GM18861 (cell line): ENCODE measurements around the gene CCDC197.

Experiments used
- ATAC-seq: cut with Tn5 transposase; IDR thresholded peaks from one replicate; pipeline ENCODE4 v1.9.1; 2021; ENCODE audit not compliant: unreplicated experiment

Gene CCDC197

GRCh38 chr14:94040796-94041195 is 43.7 kb downstream of the CCDC197 start:
- no peak for ATAC-seq

DNA sequence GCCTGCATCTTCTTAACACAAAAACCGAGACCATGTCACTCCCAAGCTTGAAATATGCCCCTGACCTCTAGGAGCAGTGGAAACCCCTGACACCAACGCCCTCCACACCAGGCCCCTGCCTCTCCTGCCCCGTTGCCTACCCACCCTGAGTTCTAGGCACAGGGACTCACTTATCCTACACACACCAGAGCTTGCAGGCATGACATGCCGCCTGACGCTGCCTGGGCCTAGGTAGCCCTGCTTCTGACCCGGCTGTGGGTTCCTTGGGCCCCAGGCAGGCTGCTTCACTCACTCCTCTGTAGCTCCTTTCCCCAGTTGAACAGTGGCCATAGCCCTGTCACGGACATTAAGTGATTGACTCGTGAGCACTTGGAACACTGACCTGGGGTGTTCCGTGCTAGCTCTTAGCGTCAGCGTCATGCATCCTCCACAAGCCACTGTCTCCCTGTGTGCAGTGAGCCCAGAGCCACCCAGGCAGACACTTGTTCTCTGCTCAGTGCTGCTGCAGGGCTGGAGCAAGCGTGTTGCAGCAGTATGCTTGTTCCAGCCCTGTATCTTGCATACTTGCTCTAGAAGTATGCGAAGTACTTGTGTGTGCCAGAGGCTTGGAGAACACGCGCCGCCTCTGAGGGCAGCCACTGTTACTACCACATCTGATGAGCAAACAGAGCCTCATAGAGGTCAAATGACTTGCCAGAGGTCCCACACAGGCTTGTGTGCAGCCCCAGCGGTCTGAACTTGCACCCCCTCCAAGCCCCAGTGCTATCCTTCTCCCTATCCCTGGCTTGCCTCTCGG is 44.6 kb downstream of the CCDC197 start:
- no peak for ATAC-seq

- ATAC-seq: no peak
Observed at GRCh38 chr14:94042433-94043091, 45.5 kb downstream of the CCDC197 start.

- ATAC-seq: no peak
Observed at GRCh38 chr14:94043111-94043755, 46.1 kb downstream of the CCDC197 start.

- no peak for ATAC-seq
Observed at GRCh38 chr14:94043756-94044475, 46.8 kb downstream of the CCDC197 start.

DNA sequence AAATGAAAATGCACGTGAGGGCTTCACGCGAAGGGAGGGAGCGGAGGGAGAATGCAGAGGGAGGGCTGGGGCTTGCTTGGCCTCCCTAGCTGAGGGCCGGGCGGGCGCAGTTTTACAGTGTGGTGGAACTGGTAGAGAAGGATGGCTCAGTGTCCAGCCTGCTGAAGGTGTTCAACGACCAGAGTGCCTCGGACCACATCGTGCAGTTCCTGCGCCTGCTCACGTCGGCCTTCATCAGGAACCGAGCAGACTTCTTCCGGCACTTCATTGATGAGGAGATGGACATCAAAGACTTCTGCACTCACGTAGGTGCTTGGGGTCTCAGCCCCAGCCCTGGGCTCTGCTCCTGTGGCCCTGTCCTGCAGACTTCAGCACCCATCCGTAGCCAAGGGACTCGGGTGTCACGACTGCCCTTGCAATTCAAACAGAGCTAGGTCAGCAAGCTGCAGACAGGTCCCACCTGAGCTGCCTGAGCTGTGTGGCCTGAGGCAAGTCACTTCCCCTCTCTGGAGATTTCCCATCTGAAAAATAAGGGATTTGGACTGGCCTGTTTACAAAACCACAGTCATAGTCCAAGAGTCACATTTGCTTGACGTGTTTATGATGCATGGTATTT is 47.5 kb downstream of the CCDC197 start:
- no peak for ATAC-seq

DNA sequence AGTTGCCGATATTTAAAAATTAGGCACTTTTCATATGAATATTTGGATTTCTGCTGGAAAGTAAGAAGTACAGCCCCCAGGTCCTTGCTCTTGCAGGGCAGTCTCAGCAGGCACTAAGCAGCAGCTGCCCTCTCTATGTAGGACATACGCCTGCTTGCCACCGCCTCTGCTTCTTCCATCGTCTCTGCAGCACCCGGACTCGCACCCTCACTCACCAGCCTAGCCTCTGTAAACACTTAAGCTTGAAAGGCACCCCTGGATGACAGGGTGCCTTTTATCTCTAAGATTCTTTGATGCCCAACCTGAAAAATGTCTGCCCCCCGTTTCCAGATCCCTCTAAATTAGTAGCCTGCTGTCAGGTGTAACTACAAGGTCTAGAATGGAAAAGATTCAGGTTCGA is 48.0 kb downstream of the CCDC197 start:
- ATAC-seq: no peak

DNA sequence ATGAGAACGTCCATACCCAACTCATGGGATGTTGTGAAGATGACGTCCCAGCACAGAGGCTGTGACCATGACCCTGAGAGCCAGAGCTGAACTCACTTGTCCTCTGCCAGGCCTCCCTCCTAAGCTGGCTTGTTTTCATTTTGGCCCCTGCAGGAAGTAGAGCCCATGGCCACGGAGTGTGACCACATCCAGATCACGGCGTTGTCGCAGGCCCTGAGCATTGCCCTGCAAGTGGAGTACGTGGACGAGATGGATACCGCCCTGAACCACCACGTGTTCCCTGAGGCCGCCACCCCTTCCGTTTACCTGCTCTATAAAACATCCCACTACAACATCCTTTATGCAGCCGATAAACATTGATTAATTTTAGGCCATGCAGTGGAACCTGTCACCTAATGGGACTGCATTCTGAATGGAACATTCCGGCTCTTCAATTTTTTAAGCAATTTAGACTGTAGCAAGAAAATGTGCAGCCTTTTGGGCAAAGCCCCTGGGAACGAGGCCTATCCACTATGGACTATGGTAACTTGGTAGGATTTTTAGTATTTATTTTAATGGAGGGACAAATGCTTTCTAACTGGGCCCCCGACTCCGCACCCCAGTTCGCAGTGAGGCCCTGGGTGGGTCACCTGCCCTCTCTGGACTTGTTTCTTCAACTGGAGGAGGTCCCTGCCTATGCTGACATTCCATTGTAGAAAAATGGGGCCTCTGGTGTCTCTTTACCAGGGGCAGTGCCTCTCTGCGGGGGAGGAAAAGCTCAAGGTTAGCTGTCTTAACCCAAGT is 48.7 kb downstream of the CCDC197 start:
- ATAC-seq: no peak

DNA sequence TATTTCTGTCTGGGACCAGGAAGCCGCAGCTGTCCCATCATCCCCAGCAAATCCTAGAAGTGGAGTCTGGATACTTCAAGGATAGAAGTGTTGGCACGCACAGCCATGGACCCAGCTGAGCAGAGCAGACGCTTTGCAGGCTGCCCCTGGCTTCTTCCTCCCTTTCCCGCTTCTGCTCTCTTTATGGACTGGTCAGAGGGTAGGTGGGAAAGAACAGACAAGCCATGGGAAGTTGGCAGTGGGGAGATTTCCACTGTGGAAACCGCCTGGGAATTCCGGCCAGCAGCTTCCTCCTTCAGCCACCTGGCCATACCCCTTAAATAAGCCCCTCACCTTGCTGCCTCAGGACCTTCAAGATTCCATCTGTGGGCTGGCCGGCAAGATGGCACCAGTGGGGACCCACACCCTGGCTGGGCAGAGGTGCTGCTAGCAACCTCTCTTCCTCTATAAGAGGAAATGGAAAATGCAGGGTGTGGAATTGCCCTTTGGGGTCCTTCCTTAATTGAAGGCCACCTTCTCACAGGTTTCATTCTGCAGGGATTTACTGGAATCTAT is 49.7 kb downstream of the CCDC197 start:
- no peak for ATAC-seq

DNA sequence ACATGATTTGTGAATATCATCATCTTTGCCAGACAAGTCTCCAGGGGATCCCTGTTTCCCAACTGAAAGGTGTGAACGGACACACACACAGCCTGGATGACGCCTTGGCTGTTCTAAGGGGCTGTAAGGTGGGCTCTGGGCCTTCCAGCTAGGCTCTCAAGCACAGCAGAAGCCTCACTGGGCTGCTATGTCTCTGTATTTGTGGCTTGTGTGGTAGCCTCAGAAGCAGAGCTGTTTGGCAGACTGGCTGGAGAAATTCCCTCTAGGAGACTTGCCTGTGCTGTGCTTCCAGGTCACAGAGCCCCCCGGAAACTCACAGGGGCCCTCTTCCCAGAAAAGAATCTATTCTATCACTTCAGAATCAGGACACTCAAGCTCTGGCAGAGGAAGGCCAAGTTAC is 50.5 kb downstream of the CCDC197 start:
- ATAC-seq: no peak

GRCh38 chr14:94048691-94049624 is 51.9 kb downstream of the CCDC197 start:
- no peak for ATAC-seq

GRCh38 chr14:94049625-94050023 is 52.5 kb downstream of the CCDC197 start:
- no peak for ATAC-seq

- no peak for ATAC-seq
Observed at GRCh38 chr14:94050231-94050880, 53.3 kb downstream of the CCDC197 start.

DNA sequence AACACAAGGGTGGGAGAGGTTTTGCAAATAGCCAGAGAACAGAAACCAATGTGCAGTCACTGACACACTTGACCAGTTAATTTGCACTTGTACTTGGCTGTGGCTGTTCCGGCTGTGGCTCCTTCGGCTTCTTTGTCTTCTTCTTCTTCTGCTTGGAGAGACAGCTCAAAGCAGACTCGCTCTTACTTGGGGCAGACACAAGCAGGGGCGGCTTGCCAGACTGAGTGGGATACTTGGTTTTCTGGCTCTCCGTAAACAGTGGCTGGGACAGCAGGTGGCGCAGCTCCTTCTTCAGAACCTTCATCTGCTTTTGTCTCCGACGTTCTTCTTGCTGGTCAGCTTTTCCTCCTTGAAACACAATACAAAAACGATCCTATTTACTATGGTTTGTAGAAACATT is 54.0 kb downstream of the CCDC197 start:
- no peak for ATAC-seq

DNA sequence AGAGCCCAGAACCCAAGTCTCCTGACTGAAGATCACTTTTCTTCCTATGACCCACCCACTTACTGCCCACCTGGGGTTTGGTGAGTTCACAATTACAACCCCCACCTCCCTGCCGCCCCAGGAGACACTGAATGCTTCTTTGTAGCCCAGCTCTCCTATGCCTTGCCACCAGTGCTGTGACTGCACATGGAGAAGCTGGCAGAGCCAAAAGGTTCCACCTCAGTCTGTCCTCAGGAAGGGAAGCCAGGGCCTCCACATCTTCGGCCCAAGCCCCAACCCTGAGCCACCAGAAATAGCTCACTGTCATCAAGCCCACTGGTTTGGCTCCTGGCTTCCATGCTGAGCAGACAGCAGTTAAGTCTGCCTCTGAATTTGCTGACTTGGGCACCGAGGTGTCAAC is 54.7 kb downstream of the CCDC197 start:
- no peak for ATAC-seq

DNA sequence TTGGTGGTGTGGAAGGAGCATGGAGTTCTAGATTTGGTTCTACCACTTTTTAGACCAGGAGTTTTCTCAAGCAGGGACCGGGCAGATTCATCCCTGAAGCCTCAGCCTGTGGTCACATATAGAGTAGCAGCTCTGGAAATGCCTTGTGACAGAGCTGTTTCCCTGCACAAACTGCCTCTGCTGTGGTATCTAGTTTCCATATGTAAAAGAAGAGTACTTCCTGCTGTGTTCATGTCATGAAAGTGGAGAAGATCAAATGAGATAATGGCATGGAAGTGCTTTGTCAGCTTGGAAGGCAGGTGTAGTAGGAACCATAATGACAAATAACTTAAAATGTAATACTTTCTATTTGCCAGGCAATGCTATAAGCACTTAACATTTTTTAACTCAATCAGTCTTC is 55.1 kb downstream of the CCDC197 start:
- no peak for ATAC-seq

GRCh38 chr14:94052662-94053061 is 55.6 kb downstream of the CCDC197 start:
- ATAC-seq: no peak

GRCh38 chr14:94054401-94054800 is 57.3 kb downstream of the CCDC197 start:
- ATAC-seq: no peak
